ENCODE data around the gene RPL18.
"Not testable (repeated sequence)": the region's sequence is repeated elsewhere in the genome, so short reads cannot be mapped to it uniquely, and the experiment has no call there.

Gene RPL18

GRCh38 chr19:48644355-48644754 lies 25.4 kb upstream of the RPL18 start:
- no peak for DNase-seq

GRCh38 chr19:48642862-48643261 lies 23.9 kb upstream of the RPL18 start:
- DNase-seq: no peak

- DNase-seq: no peak
These were observed 22.9 kb upstream of the RPL18 start for GRCh38 chr19:48641850-48642249.

- no peak for DNase-seq
These were observed 20.8 kb upstream of the RPL18 start for GRCh38 chr19:48639483-48640375.

GRCh38 chr19:48638831-48639381 lies 19.9 kb upstream of the RPL18 start:
- DNase-seq: no peak

- peak; percentile 64 for DNase-seq
These were observed 19.2 kb upstream of the RPL18 start for GRCh38 chr19:48637948-48638830.

GRCh38 chr19:48637449-48637947 lies 18.5 kb upstream of the RPL18 start:
- DNase-seq: peak; percentile 96

GRCh38 chr19:48636859-48637448 lies 18.0 kb upstream of the RPL18 start, which contains the start of gene DBP:
DBP (minus strand) TSS chr19:48637379; CDS start chr19:48636994, 385 bp downstream.
- no peak for DNase-seq

- DNase-seq: no peak
These were observed 17.2 kb upstream of the RPL18 start for GRCh38 chr19:48635966-48636858.

- no peak for DNase-seq
These were observed 16.4 kb upstream of the RPL18 start for GRCh38 chr19:48635263-48635965.

GRCh38 chr19:48634424-48635262 lies 15.7 kb upstream of the RPL18 start:
- peak; percentile 63 for DNase-seq

- DNase-seq: no peak
These were observed 15.0 kb upstream of the RPL18 start for GRCh38 chr19:48634036-48634342.

- no peak for DNase-seq
These were observed 14.4 kb upstream of the RPL18 start for GRCh38 chr19:48633148-48634035.

GRCh38 chr19:48632692-48633147 lies 13.7 kb upstream of the RPL18 start:
- DNase-seq: no peak

- not testable (repeated sequence) for DNase-seq
These were observed 13.3 kb upstream of the RPL18 start for GRCh38 chr19:48632286-48632685.

GRCh38 chr19:48631225-48631624 lies 12.2 kb upstream of the RPL18 start:
- DNase-seq: no peak

- DNase-seq: no peak
These were observed 11.5 kb upstream of the RPL18 start for GRCh38 chr19:48630296-48631063.

- no peak for DNase-seq
These were observed 10.8 kb upstream of the RPL18 start for GRCh38 chr19:48629599-48630295.

Data from amniotic stem cell (primary cell).